ENCODE results near the gene TACC2.
"Not testable (repeated sequence)": the region's sequence is repeated elsewhere in the genome, so short reads cannot be mapped to it uniquely, and the experiment has no call there.

The TACC2 gene

DNA sequence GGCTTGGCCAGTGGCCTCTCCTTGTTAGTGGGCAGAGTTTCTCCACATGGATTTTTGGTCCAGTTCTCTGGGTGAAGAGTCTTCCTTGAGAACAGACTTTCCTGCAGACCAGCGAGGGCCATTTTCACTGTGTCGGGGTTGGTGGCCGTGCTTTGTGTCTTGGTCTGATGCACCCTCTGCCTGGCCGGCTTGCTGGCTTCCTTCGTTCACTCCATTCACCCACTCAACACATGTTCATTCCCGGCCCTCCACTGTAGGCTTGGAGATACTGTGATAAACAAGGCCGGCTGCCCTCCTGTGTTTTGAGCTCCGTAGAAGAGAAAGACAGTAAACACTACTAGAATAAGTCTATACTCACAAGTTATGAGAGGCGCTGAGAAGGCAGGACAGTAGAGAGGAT lies 205.3 kb downstream of the TACC2 start:
- Histone ChIP-seq H3K4me3 (peak overlapping the region in 5 of 10 experiments; percentile 59 to 77 (median 68); a peak in 10 of 20 replicates), H3K36me3 (peaks cover 0 to 51% (median 27%) of the 10 kb centered on the region in 11 experiments; a peak in 14 of 22 replicates), H3K4me2 (peak overlapping the region in 9 of 11 experiments; percentile 86 to 100 (median 95); a peak in 18 of 22 replicates), H3K9ac (peak overlapping the region in 4 of 11 experiments; percentile 77 to 84 (median 82); a peak in 8 of 22 replicates), H3K27me3 (no peaks in the 10 kb centered on the region), H3K27ac (peak overlapping the region in 4 of 11 experiments; percentile 77 to 90 (median 80); a peak in 6 of 22 replicates), H3K4me1 (peaks cover 26 to 99% (median 85%) of the 10 kb centered on the region in 10 experiments), H3K9me3 (replicated peaks in 1 of 11) (no peaks in the 10 kb centered on the region), H4K20me1 (peaks cover 0 to 51% (median 0%) of the 10 kb centered on the region in 11 experiments; a peak in 3 of 22 replicates)
- TF ChIP-seq Cebpa-rat (IDR thresholded peaks at IDR 0.05): no peak

DNA sequence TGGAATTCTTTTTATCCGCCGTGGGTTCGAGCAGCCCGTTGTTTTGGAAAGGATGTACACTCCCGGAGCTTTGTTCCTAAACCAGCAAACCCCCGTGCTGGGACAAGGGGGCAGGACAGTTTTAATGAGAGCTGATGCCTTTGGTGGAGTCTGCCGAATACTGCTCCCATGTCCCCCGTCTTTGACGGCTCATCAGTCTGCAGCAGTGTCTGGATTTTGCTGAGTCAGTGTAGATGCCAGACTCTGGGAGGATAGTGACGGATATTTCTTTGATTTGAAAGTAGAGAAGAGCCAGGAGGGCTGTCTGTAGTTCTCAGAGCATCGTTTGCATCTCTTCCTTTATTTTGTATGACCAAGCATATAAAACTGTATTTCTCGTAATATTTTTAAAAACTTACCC lies 207.3 kb downstream of the TACC2 start:
- peaks cover 0 to 71% (median 46%) of the 10 kb centered on the region in 11 experiments; a peak in 15 of 22 replicates for H3K36me3 ChIP-seq
- H3K4me2 ChIP-seq: peak overlapping the region in 7 of 11 experiments; percentile 16 to 100 (median 95); a peak in 8 of 22 replicates
- peaks cover 18 to 80% (median 66%) of the 10 kb centered on the region in 10 experiments for H3K4me1 ChIP-seq
- no peak overlapping the region for H3K9ac ChIP-seq
- peaks cover 0 to 11% (median 0%) of the 10 kb centered on the region in 11 experiments; a peak in 4 of 22 replicates for H3K9me3 ChIP-seq (replicated peaks in 1 of 11)
- no peak overlapping the region; a peak in 1 of 22 replicates for H3K27ac ChIP-seq
- peaks cover 0 to 62% (median 0%) of the 10 kb centered on the region in 11 experiments; a peak in 3 of 22 replicates for H4K20me1 ChIP-seq
- H3K4me3 ChIP-seq: no peak overlapping the region
- no peak for TF ChIP-seq Cebpa-rat (IDR thresholded peaks at IDR 0.05)
- no peaks in the 10 kb centered on the region for H3K27me3 ChIP-seq

DNA sequence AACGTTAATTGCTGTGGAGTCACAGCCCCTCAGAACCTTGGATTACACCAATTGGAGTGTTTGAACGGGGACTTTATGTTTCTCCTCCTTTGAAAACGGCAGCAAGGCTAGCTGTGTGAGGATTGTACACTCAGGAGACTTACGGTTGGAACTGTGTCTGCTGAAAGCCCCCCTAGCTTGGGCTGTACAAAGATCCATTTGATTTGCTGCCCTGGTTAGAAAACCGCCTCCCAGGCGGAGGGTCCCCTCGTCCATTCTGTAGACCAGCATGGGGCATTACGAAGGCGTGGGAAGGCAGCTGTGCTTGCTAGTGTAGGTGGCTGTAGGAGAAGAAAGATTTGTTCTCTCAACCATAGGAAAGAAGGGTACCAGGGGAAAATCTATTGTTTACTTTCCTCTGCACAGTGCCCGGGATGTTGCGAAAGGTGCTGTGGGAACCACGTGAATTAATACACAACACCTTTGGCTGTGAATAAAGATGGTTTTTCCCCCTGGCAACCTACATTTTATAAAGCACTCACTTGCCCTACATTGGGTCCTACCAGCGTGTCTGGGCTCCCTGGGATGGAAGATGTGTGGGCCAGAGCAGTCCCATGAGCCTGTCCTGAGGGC lies 208.8 kb downstream of the TACC2 start:
- H3K9me3 ChIP-seq (replicated peaks in 1 of 11): peaks cover 0 to 17% (median 0%) of the 10 kb centered on the region in 11 experiments; a peak in 4 of 22 replicates
- TF ChIP-seq Cebpa-rat (IDR thresholded peaks at IDR 0.05): no peak
- H3K4me2 ChIP-seq: peak overlapping the region in 7 of 11 experiments; percentile 2 to 35 (median 25); a peak in 7 of 22 replicates
- peaks cover 0 to 67% (median 0%) of the 10 kb centered on the region in 11 experiments; a peak in 3 of 22 replicates for H4K20me1 ChIP-seq
- H3K4me1 ChIP-seq: peaks cover 5 to 69% (median 51%) of the 10 kb centered on the region in 10 experiments
- H3K27ac ChIP-seq: peak overlapping the region in 1 of 11 experiments; percentile 29; a peak in 1 of 22 replicates
- H3K36me3 ChIP-seq: peaks cover 0 to 77% (median 51%) of the 10 kb centered on the region in 11 experiments; a peak in 15 of 22 replicates
- no peak overlapping the region for H3K4me3 ChIP-seq
- H3K9ac ChIP-seq: no peak overlapping the region
- H3K27me3 ChIP-seq: no peaks in the 10 kb centered on the region

DNA sequence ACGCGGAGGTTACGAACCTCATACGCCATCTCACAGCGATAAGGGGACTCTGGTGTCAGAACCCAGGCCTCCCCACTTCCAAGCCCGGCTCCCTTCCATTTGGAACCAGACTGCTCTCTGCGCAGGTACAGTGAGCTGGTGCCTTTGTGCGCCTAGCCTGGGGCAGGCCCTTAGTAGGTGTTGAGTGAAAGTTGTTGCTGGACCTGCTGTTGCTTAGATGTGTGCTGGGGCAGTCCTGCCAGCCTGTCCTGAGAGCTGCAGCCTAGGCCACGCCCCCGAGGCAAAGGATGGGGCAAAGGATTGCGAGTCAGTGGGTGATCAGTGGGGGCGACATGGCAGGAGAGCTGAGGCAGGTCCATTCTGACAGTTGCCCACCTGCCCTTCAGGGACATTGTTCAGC lies 209.7 kb downstream of the TACC2 start:
- peaks cover 0 to 62% (median 0%) of the 10 kb centered on the region in 11 experiments; a peak in 3 of 22 replicates for H4K20me1 ChIP-seq
- no peaks in the 10 kb centered on the region for H3K27me3 ChIP-seq
- 0 out of 22 replicates have a peak overlapping the region, but pooled peaks of 1 of the 11 experiments have one; percentile 12 for H3K4me2 ChIP-seq
- peaks cover 0 to 22% (median 3%) of the 10 kb centered on the region in 11 experiments; a peak in 7 of 22 replicates for H3K9me3 ChIP-seq (replicated peaks in 1 of 11)
- H3K4me1 ChIP-seq: peaks cover 0 to 60% (median 42%) of the 10 kb centered on the region in 10 experiments; a peak in 17 of 20 replicates
- TF ChIP-seq Cebpa-rat (IDR thresholded peaks at IDR 0.05): no peak
- H3K27ac ChIP-seq: 0 out of 22 replicates have a peak overlapping the region, but pooled peaks of 1 of the 11 experiments have one; percentile 29
- H3K36me3 ChIP-seq: peaks cover 0 to 77% (median 51%) of the 10 kb centered on the region in 11 experiments; a peak in 15 of 22 replicates
- no peak overlapping the region for H3K4me3 ChIP-seq
- H3K9ac ChIP-seq: no peak overlapping the region

DNA sequence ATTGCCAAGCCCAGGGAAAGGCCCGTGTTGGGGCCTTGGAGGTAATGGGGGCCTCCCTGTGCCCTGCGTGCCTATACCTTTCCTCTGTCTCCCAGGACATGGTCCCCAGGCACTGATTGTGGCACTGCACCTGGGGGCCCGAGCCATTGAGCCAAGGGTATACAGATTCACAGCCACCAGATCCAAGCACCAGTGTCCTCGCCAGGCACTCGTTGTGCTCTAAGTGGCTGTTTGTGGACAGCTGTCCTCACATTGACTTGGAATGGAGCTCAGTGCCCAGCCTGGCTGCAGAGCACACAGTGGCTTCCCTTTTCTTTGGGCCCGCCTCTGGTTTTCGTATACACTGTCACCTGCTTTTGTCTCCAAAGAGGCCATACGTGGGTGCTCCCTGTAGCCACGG lies 210.1 kb downstream of the TACC2 start:
- no peak overlapping the region for H3K27ac ChIP-seq
- peaks cover 0 to 56% (median 37%) of the 10 kb centered on the region in 10 experiments; a peak in 15 of 20 replicates for H3K4me1 ChIP-seq
- H4K20me1 ChIP-seq: peaks cover 0 to 57% (median 0%) of the 10 kb centered on the region in 11 experiments; a peak in 3 of 22 replicates
- peaks cover 0 to 22% (median 3%) of the 10 kb centered on the region in 11 experiments; a peak in 7 of 22 replicates for H3K9me3 ChIP-seq (replicated peaks in 1 of 11)
- H3K36me3 ChIP-seq: peaks cover 0 to 77% (median 51%) of the 10 kb centered on the region in 11 experiments; a peak in 15 of 22 replicates
- no peak overlapping the region for H3K4me3 ChIP-seq
- H3K4me2 ChIP-seq: 0 out of 22 replicates have a peak overlapping the region, but pooled peaks of 1 of the 11 experiments have one; percentile 12
- TF ChIP-seq Cebpa-rat (IDR thresholded peaks at IDR 0.05): no peak
- H3K27me3 ChIP-seq: no peaks in the 10 kb centered on the region
- H3K9ac ChIP-seq: no peak overlapping the region

DNA sequence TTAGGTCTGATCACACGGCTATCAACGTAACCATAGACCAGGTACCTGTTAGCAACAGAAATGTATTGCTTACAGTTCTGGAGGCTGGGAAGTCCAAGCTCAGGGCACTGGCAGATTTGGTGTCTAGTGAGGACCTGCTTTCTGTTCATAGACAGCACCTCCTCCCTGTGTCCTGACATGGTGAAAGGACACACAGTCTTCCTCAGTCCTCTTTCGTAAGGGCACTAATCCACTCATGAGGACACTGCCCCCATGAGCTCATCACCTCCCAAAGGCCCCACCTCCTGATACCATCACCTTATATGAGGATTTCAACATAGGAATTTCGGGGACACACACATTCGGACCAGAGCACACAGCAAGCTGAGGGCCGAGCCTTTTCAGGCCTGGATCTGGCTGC lies 210.7 kb downstream of the TACC2 start:
- H3K9me3 ChIP-seq (replicated peaks in 1 of 11): peaks cover 0 to 22% (median 3%) of the 10 kb centered on the region in 11 experiments; a peak in 7 of 22 replicates
- H3K9ac ChIP-seq: no peak overlapping the region
- no peak overlapping the region for H3K4me2 ChIP-seq
- H3K27me3 ChIP-seq: no peaks in the 10 kb centered on the region
- TF ChIP-seq Cebpa-rat (IDR thresholded peaks at IDR 0.05): no peak
- H3K27ac ChIP-seq: no peak overlapping the region
- no peak overlapping the region for H3K4me3 ChIP-seq
- H3K4me1 ChIP-seq: peaks cover 0 to 56% (median 37%) of the 10 kb centered on the region in 10 experiments; a peak in 15 of 20 replicates
- H4K20me1 ChIP-seq: peaks cover 0 to 57% (median 0%) of the 10 kb centered on the region in 11 experiments; a peak in 3 of 22 replicates
- peaks cover 0 to 72% (median 51%) of the 10 kb centered on the region in 11 experiments; a peak in 15 of 22 replicates for H3K36me3 ChIP-seq

DNA sequence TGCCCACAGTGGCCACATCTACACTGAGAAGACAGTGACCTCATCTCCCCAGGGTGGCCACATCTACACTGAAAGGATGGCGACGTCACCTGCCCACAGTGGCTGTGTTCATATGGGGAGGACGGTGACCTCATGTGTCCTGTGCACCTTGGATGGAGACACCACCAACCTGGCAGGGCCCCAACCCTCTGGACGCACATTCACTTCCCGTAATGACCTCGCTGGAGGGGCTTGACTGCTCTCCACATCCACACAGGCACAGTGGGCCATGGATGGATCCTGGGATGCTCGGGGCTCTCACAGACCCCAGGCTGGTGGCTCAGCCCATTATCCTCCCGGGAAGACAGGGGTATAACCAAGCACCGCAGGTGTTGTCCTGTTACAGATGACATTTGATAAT lies 212.4 kb downstream of the TACC2 start:
- Histone ChIP-seq H3K4me3 (no peak overlapping the region), H3K36me3 (peaks cover 0 to 54% (median 43%) of the 10 kb centered on the region in 11 experiments; a peak in 15 of 22 replicates), H3K9ac (no peak overlapping the region), H3K4me2 (no peak overlapping the region), H3K4me1 (peaks cover 7 to 56% (median 40%) of the 10 kb centered on the region in 10 experiments; a peak in 19 of 20 replicates), H3K27ac (no peak overlapping the region), H4K20me1 (peaks cover 0 to 60% (median 0%) of the 10 kb centered on the region in 11 experiments; a peak in 3 of 22 replicates), H3K27me3 (no peaks in the 10 kb centered on the region), H3K9me3 (replicated peaks in 1 of 11) (peaks cover 0 to 22% (median 3%) of the 10 kb centered on the region in 11 experiments; a peak in 7 of 22 replicates)
- no peak for TF ChIP-seq Cebpa-rat (IDR thresholded peaks at IDR 0.05)

DNA sequence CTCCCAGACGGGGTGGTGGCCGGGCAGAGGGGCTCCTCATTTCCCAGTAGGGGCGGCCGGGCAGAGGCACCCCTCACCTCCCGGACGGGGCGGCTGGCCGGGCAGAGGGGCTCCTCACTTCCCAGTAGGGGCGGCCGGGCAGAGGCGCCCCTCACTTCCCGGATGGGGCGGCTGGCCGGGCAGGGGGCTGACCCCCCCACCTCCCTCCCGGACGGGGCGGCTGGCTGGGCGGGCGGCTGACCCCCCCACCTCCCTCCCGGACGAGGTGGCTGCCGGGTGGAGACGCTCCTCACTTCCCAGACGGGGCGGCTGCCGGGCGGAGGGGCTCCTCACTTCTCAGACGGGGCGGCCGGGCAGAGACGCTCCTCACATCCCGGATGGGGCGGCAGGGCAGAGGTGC lies 214.2 kb downstream of the TACC2 start:
- not testable (repeated sequence) for H3K27ac ChIP-seq, H3K27me3 ChIP-seq, H3K4me3 ChIP-seq, H3K9ac ChIP-seq, H3K4me2 ChIP-seq
- H3K9me3 ChIP-seq (replicated peaks in 1 of 11): peaks cover 0 to 22% (median 3%) of the 10 kb centered on the region in 11 experiments; a peak in 7 of 22 replicates
- peaks cover 16 to 57% (median 47%) of the 10 kb centered on the region in 10 experiments; a peak in 19 of 20 replicates for H3K4me1 ChIP-seq
- peaks cover 0 to 38% (median 35%) of the 10 kb centered on the region in 11 experiments; a peak in 15 of 22 replicates for H3K36me3 ChIP-seq
- H4K20me1 ChIP-seq: peaks cover 0 to 47% (median 0%) of the 10 kb centered on the region in 11 experiments; a peak in 3 of 22 replicates

Measured in BLaER1 treated with 17β-estradiol and CSF1 and Interleukin-3, amounts not matched to agents 10 nM and 100 nM (cell line).